Breast epithelium (tissue), 3 donors: ENCODE results near the gene FER.

ENCODE experiments used
- CTCF ChIP-seq, 3 donors: fragments of 450-650 bp; IDR thresholded peaks; one replicate each; pipeline ENCODE4 v1.5.1; 2016 to 2017; ENCODE audit warnings: antibody characterized with exemption in 3 of 3, mild to moderate bottlenecking in 3 of 3, moderate library complexity in 3 of 3
- POLR2A ChIP-seq: fragments of 450-650 bp; IDR thresholded peaks from one replicate; pipeline ENCODE4 v1.6.1; 2016; ENCODE audit warnings: antibody characterized with exemption, mild to moderate bottlenecking, moderate library complexity
- POLR2AphosphoS5 ChIP-seq, 3 donors: sonication (generic); formaldehyde crosslinking; IDR thresholded peaks; one replicate each; pipeline ENCODE4 v1.6.1; 2017; ENCODE audit warnings: antibody characterized with exemption in 3 of 3

DNA sequence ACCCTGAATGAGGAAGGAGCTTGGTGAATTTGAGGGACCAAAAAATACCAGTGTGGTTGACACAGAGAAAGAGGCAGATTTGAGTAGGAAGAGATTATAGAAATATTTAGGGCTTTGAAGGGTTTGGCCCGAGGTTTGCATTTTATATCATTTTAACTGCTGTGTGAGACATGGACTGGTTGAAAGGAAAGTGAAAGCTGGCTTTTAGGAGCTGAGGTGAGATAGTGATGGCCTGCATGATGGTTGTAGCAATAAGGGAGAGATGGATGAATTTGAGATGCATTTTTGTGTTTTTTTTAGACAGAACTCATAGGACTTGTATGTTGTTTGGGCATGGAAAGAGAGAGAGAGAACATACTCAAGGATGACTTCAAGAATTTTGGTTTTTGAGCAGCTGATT lies 21.7 kb downstream of the FER start:
- TF ChIP-seq CTCF (IDR thresholded peaks at IDR 0.05) (no peak), POLR2A (no peak), POLR2AphosphoS5 (IDR thresholded peaks at IDR 0.05) (no peak)
